Central memory CD8-positive, alpha-beta T cell (primary cell): Measurements from ENCODE around the gene UGT2B10.

Experiments used
- ATAC-seq: fragments of 150-1000 bp; cut with Tn5 transposase; replicated peaks from 2 replicates; pipeline ENCODE4 v1.10.0; 2022; ENCODE audit warnings: mild to moderate bottlenecking, moderate FRiP score, moderate number of reproducible peaks; ENCODE audit not compliant: poor library complexity, severe bottlenecking; ENCODE audit errors: extremely low read depth
- DNase-seq, 2 donors: peaks; one replicate each; pipeline ENCODE4 v3.0.0; 2021; ENCODE audit warnings: low spot score in 2 of 2
- H3K27ac Mint-ChIP-seq: one replicate; pipeline ENCODE4 v1.8.0; 2022; ENCODE audit warnings: low read depth, mild to moderate bottlenecking, moderate library complexity, mixed read lengths
- H3K27me3 Mint-ChIP-seq: one replicate; pipeline ENCODE4 v1.8.0; 2022; ENCODE audit warnings: mixed read lengths
- H3K36me3 Mint-ChIP-seq: one replicate; pipeline ENCODE4 v1.8.0; 2022; ENCODE audit warnings: mild to moderate bottlenecking, moderate library complexity, mixed read lengths; ENCODE audit not compliant: insufficient read depth
- H3K4me1 Mint-ChIP-seq: one replicate; pipeline ENCODE4 v1.8.0; 2022; ENCODE audit warnings: mixed read lengths
- H3K4me3 Mint-ChIP-seq: one replicate; pipeline ENCODE4 v1.8.0; 2022; ENCODE audit warnings: mild to moderate bottlenecking, moderate library complexity, mixed read lengths
- H3K9me3 Mint-ChIP-seq: one replicate; pipeline ENCODE4 v1.8.0; 2022; ENCODE audit warnings: mixed read lengths

Gene UGT2B10

GRCh38 chr4:68877555-68877954 is 61.8 kb downstream of the UGT2B10 start:
- no peak for DNase-seq
- no peaks in the 10 kb centered on the region for H3K4me1 Mint-ChIP-seq
- no peak for ATAC-seq

GRCh38 chr4:68878048-68878447 is 62.3 kb downstream of the UGT2B10 start:
- ATAC-seq (no peak), DNase-seq (no peak)
- no peak overlapping the region for H3K27ac Mint-ChIP-seq
- H3K4me1 Mint-ChIP-seq, result no peaks in the 10 kb centered on the region
- H3K27me3 Mint-ChIP-seq, result no peaks in the 10 kb centered on the region
- no peak overlapping the region for H3K4me3 Mint-ChIP-seq
- H3K36me3 Mint-ChIP-seq, result no peaks in the 10 kb centered on the region
- no peaks in the 10 kb centered on the region for H3K9me3 Mint-ChIP-seq

More at GRCh38 chr4:68877555-68877954, 61.8 kb downstream of the UGT2B10 start:
- Mint-ChIP-seq H3K27me3 (no peaks in the 10 kb centered on the region), H3K4me3 (no peak overlapping the region), H3K9me3 (no peaks in the 10 kb centered on the region), H3K27ac (no peak overlapping the region), H3K36me3 (no peaks in the 10 kb centered on the region)
